GM18951 (cell line): Measurements from ENCODE around the gene RELT.

Experiments
- POLR2A ChIP-seq: IDR thresholded peaks from 4 replicates; pipeline ENCODE4 v1.6.1; 2011; ENCODE audit warnings: mild to moderate bottlenecking; ENCODE audit not compliant: insufficient read length, insufficient read depth; ENCODE audit errors: extremely low read depth
- in situ Hi-C: fragments of 300-500 bp; cut with MboI; formaldehyde crosslinking; loops from one replicate; pipeline ENCODE4 v1.12.0; 2022; ENCODE audit warnings: low sequenced_read_pairs, mixed read lengths, inconsistent platforms; ENCODE audit not compliant: unreplicated experiment

RELT gene

DNA sequence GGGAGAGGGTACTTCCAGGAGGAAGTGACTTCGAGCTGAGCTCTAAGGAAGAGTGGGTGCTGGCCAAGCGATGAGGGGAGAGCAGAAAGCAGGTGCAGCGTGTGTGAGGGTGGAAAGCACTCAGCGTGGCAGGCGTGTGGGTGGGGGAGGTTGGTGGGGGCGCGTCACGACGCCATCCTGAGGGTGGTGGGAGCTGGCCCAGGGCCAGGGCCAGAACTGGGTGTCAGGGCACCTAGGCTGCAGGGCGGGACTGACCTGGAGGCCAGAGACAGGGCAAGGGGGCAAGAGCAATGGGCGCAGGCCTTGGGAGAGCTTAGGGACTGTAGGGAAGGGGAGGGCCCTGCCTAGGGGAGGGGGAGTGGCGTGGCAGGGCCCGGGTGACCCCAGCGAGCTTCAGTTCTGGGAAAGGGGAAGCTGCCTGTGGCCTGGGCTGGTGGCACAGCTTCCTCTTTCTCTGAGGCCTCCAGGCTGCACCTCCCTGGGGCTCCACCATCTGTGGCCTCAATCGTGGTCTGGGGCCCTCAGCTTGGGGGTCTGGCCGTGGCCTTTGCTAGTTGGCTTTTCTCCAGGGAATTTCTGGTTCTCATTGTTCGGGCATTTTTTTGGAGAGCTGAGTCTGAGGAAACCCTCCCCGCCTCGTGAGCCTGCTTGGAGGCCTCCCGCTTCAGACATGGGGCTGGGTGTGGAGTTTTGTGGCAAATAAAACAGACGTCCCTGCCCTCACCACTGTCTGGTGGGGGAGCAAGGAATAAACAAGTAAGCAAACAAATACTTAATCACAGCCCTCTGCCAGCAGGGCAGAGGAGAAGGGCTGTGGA, 8.9 kb downstream of the RELT start:
- TF ChIP-seq POLR2A, result peak; percentile 40
- in situ Hi-C loops, result no loop called here

DNA sequence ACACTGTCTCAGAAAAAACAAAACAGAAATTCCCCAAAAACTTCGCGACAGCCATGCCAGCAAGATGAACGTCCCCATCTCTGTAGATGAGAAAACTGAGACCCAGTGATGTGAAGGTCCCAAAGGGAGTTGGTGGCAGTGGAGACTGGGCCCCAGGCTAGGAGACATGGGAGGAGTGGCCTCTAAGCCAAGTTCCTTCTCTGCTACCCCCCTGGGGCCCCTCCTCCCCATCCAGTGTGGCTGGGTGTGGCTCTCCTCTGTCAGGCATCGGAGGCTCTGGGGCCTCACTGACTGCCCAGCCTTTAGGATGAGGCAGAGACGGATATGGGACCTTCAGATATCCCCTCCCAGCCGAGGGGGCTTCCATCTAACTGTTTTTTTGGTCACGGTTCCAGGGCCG, 9.8 kb downstream of the RELT start:
- TF ChIP-seq POLR2A, result peak; percentile 30
- in situ Hi-C loops, result no loop called here

DNA sequence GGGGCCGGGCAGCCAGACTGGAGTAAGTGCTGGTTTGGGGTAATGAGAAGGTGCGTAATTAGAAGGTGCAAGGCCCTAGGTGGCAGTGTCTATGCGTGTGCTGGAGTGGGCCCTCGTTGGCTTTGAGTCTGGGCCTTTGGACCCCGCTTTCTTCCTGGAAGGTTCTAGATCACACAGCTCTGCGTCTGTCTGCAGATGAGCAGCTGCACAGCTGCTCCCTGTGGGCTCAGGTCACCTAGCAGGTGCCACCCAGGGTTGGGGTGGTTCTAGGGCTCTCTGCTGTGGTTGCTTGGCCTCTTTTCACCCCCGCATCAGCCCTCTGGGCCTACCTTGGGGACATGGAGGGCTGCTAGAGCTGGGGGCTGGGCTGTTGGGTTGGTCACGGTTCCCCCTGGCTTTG, 10.3 kb downstream of the RELT start:
- in situ Hi-C loops, result no loop called here
- no peak for TF ChIP-seq POLR2A

DNA sequence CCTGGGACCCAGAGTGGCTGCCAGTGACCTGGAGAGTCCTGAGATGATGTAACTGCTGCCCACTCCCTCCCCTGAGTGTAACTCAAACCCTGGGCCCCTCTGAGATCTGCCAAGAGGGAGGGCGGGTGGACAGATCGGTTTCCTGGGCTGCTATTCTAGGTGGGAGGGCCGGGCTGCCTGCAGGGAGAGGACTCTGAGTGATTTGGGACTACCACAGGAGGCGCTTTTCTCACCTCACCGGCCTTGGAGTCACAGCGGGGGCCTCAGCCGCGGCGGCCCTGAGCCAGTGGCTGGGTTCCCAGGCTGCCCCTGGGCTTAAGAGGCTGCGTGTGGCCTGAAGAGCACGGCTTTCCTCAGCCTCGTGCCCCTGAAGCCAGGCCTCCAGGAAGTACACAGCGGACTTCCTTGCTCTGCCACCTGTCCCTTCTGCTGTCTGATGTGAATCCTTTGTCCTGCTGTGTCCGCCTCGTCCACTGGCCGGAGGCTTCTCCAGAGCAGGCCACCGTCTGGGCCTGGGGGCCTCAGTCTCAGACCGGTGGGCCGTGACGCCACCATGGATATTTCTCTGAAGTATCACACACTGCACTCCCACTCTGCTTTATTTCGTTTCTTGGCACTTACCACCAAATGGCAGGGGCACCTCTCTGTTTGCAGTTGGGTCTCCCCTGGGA, 11.5 kb downstream of the RELT start:
- TF ChIP-seq POLR2A, result no peak
- in situ Hi-C loops, result no loop called here

DNA sequence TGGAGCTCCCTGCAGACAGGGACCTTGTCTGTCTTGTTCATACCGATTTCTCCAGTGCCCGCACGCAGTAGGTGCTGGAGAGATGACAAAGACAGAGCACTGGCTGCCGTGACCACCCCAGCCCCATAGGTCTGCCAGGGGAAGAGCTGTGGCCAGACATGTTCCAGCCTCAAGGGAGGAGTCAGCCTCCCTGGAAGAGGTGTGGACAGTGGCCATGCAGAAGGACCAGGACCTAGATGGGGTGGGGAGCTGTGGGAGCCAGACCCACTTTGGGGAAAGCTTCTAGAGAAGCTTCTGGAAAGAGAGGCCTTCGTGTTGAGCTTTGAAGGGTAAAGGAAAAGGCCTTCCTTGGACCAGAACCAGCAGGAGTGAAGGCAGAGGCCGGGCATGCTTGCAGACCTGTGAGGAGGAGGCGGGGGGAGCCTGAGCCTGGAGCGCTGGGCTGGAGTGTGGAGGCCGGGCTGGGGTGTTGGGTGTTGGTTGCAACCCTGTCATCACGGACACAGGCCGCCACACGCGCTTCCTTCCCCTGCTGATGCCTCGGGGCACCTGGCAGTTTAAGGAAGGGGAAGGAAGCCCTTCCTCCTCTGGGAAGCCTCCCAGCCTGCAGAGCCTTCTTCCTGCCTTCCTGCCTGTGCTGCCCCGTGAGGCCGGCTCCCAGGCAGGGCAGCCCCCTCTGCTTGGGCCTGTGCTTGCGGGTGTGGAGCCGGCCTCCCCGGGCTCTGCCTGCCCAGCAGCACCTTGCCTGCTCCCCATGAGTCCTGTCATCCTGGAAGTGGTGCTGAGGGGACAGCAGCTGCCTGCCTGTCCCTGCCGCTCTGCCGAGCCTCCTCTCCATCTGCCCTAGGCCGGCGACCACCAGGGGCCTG, 12.3 kb downstream of the RELT start:
- TF ChIP-seq POLR2A, result no peak
- in situ Hi-C loops, result no loop called here

DNA sequence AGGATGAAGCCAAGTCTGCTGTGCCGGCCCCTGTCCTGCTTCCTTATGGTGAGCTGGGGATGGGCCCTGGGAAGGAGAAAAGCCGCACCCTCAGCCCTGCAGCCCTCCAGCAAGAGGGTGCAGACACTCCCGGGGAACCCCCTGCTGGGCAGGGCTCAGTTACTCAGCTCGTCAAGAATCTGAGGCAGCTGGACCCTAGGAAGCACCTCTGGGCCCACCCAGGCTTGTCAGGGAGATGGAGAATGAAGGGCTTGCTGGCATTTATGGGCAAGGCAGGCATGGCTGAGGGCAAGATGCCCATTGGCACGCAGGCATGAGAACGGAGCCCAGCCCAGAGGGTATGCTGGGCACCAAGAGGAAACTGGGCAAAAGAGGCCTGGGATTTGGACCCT, 12.9 kb downstream of the RELT start:
- in situ Hi-C loops, result no loop called here

DNA sequence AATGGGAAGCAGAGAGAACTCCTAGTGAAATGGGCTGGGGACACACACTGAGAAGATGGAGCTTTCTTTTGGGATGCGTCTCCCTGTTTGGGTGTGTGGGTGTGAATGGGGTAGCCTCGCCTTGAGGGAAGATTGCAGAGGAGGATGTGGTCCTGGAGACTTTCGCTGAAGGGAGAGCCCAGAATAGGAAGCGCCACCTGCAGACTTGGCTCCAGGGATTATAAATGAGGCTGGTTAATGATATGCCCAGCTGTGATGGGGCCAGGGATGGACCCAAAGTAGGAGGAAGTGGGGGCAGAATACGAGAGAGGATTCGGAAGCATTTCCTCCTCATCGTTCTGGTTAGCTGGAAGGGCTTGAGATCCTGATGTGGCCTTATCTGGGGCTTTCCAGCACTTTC, 13.7 kb downstream of the RELT start:
- no peak for TF ChIP-seq POLR2A
- in situ Hi-C loops, result no loop called here

More for the DNA sequence above, 12.9 kb downstream of the RELT start:
- TF ChIP-seq POLR2A, result no peak

DNA sequence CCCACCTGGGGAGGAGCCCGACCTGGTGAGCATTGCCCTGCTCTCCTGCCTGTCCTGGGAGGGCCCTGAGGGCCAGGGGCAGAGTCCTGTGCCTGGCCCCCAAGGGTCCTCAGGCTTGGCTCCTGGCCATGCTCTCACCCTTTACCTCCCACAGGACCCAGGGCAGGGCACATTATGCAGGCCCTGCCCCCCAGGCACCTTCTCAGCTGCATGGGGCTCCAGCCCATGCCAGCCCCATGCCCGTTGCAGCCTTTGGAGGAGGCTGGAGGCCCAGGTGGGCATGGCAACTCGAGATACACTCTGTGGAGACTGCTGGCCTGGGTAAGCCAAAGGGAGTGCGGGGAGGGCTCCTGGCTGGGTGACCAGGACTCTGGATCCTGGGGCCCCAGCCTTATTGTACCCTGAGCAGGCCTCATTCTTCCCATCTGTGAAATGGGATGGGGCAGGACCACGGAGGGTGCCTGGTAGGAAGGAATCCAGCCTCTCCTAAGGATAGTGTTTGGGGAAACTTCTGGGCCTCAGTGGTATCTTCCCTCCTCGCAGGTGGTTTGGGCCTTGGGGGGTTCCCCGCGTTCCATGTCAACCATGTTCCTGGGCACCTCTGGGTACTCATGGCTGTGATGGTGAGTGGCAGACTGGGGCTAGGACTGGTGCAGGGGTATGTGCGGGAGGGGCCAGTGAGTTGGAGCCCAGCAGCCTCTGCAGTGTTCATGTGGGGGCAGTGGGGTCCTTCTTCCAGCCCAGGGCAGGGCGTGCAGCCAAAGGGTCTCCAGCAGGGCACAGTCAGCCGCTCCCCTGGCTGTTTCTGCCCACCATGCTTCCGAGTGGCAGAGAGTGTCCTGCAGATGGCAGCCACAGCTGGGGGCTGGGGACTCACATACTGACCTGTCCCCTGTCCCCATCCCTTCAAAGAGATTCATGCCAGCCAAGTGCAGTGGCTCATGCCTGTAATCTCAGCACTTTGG, 14.7 kb downstream of the RELT start:
- no peak for TF ChIP-seq POLR2A
- in situ Hi-C loops, result no loop called here

DNA sequence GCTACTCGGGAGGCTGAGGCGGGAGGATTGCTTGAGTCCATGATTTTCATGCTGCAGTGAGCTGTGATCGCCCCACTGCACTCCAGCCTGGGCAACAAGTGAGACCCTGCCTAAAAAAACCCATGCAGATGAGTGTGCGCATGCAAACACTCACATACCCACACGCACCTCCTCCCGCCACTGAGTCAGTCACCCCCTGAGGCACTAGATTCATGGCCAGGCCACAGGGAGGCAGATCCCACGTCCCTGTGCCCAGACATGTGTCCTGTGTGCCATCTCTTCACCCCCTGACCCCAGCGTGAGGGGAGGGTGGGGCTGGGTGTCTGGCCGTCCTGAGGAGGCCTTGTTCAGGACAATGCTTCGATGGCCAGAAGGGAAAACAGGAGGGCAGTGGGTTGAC, 15.5 kb downstream of the RELT start:
- no peak for TF ChIP-seq POLR2A
- in situ Hi-C loops, result no loop called here

DNA sequence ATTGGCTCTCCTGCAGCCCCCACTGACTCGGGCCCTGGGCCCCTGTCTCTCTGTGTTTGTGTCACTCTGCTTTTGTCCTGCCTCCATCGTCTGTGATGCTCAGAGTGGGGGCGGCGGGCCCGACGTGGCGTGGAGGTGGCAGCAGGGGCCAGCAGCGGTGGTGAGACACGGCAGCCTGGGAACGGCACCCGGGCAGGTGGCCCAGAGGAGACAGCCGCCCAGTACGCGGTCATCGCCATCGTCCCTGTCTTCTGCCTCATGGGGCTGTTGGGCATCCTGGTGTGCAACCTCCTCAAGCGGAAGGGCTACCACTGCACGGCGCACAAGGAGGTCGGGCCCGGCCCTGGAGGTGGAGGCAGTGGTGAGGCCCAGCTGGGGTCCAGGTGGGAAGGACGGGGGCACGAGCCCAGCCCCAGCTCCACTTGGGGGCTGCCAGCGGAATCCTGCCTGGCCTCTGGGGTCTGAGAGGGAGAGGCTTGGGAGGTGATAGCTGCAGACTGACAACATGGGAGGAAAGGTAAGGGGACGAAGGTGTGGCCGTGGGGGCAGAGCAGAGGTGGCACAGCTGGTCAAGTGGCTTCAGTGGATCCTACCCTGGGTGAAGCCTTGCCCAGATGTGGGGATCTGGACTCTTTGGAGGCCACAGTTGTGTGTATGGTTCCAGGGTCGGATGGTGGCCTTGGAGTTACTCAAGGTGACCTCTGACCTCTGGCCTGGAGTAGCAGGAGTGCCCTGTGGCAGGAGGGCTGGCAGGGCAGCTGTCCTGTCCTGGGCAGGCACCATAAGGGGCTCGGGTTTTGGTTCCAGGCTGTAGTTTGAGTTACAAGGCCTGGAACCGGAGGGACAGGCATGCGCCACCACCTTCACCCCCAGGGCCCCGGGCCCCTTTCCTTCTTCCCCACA, 16.2 kb downstream of the RELT start:
- no peak for TF ChIP-seq POLR2A
- in situ Hi-C loops, result no loop called here

DNA sequence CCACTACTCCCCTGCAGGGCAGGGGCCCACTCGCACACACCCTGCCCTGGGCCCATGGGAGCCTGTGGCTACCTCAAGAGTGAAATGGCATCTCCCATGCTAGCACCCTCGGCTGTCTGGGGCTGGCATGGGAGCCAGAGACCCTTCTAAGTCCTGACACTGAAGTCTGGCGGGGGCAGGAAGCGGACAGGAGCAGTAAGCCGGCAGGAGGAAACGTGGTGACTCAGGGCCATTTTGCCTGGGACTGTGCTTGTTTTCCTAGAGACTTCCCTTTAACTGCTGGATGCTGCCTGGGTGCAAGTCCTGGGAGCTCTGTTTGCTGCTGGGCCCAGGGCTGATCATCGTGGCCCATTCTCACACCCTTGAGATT, 16.8 kb downstream of the RELT start:
- TF ChIP-seq POLR2A, result no peak
- in situ Hi-C loops, result no loop called here

DNA sequence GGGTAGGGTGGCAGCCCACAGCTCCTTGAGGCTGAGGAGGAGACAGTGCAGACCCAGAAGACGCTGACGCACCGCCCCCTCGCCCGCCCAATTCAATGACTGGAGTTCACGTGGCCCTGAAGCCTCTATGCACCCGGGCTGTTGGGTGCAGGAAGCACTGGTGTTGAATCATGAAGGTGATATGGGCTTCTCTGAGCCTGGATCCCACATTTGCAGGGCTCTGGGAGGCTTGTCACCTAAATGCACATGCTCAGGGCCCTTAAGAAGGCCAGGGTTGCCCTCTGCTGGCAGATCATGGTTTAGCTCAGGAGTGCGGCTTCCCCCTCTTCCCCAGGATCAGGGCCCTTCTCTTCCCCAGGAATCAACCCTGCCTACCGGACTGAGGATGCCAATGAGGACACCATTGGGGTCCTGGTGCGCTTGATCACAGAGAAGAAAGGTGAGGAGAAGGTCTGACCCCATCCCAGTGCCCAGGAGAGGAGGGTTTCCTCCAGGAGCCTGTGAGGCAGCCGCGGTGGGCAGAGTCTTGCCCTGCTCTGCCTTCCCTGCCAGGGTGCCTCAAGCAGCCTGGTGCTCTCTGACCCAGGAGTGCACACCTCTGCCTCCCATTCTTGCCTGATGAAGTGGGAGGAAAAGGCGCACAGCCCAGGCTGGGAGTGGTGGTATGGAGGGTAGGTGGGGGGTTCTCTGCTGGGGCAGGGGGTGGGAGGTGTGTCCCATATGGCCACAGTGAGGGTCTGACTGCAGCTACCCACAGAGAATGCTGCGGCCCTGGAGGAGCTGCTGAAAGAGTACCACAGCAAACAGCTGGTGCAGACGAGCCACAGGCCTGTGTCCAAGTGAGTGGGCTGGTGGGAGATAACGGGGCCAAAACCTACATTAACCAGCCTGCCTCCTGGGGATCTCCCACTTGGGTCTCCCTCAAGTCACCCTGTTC, 17.5 kb downstream of the RELT start:
- in situ Hi-C loops, result no loop called here
- TF ChIP-seq POLR2A, result peak; percentile 4
